ENCODE results near the gene SRSF9. TPM values are rescaled to one million over a fixed set of nuclear protein-coding genes. Genes with fewer than 3 reads are reported as not detected.

Gene SRSF9
- polyA plus RNA-seq, 2 of the 4 experiments (the other 2 are of a cell fraction), result 218 to 306 TPM

DNA sequence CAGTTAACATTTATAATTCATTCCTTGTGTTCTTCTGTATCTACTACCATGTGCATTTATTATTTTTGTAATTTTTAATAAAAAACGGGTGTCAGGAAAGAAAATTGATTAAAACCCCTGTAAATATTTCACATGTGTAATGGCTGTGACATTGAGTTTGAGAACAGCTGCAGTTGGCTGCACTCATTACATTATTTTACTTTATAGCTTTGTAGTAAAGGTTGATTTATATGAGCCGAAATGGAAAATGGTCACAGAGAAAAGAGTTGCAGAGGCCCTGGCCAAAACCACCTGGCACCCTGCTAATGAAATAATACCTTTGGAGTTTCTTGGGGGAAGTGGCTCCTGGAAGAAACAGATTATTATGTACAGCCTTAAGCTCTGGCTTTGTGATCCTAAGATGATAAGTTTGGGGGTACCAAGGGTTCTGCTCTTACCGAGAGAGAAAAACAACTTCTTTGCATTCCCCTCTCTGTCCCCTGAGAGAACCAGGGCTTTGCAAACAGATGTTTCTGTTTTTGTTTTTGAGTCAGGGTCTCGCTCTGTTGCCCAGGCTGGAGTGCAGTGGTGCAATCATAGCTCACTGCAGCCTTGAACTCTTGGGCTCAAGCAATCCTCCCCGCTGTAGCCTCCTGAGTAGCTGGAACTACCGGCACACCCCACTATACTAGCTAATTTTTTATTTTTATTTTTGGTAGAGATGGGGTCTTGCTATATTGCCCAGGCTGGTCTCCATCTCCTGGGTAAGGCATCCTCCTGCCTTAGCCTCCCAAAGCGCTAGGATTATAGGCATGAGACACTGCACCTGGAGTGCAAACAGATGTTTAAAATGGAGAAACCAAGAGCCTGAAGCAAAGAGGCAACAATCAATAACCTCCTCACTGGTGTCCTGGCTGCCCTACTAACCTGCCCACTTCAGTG, 16.7 kb upstream of the SRSF9 start:
- ChIA-PET POLR2A (no interaction called here), CTCF (interaction anchor here (0.6 to 2.9 kb wide), 5 partner anchors 10 to 152 kb away, joined by 3 to 10 read pairs (median 5); partner anchors contain the start of genes DYNLL1 and SRSF9)
- Histone ChIP-seq H3K4me3 (no peak overlapping the region), H3K4me2 (no peak overlapping the region), H3K9me3 (no peaks in the 10 kb centered on the region), H3K4me1 (peaks cover 4% of the 10 kb centered on the region; the same call in 1 of the 3 replicates), H3K27ac (no peak overlapping the region)
- no peak for TF ChIP-seq NFE2L2 (conservative IDR thresholded peaks at IDR 0.05; ENCODE audit: low read length)
- TF ChIP-seq CBX2 (IDR thresholded peaks at IDR 0.05; ENCODE audit: borderline replicate concordance, low read depth), result no peak
- no peak for TF ChIP-seq KDM5A (IDR thresholded peaks at IDR 0.05)
- TF ChIP-seq EP300 (IDR thresholded peaks at IDR 0.05), result no peak
- no peak for TF ChIP-seq GATA3 (IDR thresholded peaks at IDR 0.05; ENCODE audit: borderline replicate concordance)
- TF ChIP-seq HOXB5 (CRISPR knock-in tag; IDR thresholded peaks at IDR 0.05), result no peak
- TF ChIP-seq FOSL2 (IDR thresholded peaks at IDR 0.05), result no peak
- TF ChIP-seq FOSL2 (CRISPR knock-in tag; IDR thresholded peaks at IDR 0.05), result no peak
- no peak for TF ChIP-seq ZSCAN20 (CRISPR knock-in tag; IDR thresholded peaks at IDR 0.05)
- DNase-seq (ENCODE audit: low read depth in 1 of 2, low spot score in 1 of 2), result no peak
- ATAC-seq, result no peak
- FAIRE-seq, result no peak
- WGBS (ENCODE audit: missing lambda C conversion rate), result 93% methylated on average over 7 of the region's 7 CpGs

DNA sequence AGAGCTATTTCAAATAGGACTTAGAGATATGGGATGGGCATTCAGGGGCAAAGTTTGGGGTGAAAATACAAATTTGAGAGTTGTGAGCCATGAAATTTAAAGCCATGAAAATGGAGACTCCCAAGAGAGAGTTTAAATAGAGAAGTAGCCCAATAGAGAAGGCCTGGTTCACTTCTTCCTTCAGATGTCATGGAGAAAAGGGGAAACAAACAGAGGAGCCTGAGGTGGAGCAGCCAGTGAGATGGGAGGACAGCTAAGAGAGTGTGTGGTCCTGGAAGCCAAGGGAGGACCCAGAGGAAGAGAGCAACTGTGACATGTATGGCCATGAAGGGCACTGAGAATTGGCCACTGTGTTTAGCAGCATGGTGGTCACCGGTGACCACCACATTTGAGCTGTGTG, 14.1 kb upstream of the SRSF9 start:
- Histone ChIP-seq H3K4me3 (no peak overlapping the region), H3K4me1 (peaks cover 6% of the 10 kb centered on the region; the same call in 1 of the 3 replicates), H3K27ac (no peak overlapping the region), H3K9me3 (no peaks in the 10 kb centered on the region), H3K4me2 (no peak overlapping the region)
- ChIA-PET CTCF (interaction anchor here (0.7 to 1.9 kb wide), 7 partner anchors 9 to 147 kb away, joined by 3 to 9 read pairs (median 3); partner anchors contain the start of gene SRSF9), POLR2A (interaction anchor here (1.0 kb wide), 1 partner anchor 13 kb away, joined by 5 read pairs; no protein-coding TSS in a partner anchor)
- ATAC-seq (no peak), DNase-seq (ENCODE audit: low read depth in 1 of 2, low spot score in 1 of 2) (no peak), FAIRE-seq (no peak)
- WGBS (ENCODE audit: missing lambda C conversion rate), result 94% methylated on average over 1 of the region's 1 CpG
- TF ChIP-seq PHF8 (IDR thresholded peaks at IDR 0.05; ENCODE audit: borderline replicate concordance, low read depth), result no peak
- no peak for TF ChIP-seq KDM5A (IDR thresholded peaks at IDR 0.05)

DNA sequence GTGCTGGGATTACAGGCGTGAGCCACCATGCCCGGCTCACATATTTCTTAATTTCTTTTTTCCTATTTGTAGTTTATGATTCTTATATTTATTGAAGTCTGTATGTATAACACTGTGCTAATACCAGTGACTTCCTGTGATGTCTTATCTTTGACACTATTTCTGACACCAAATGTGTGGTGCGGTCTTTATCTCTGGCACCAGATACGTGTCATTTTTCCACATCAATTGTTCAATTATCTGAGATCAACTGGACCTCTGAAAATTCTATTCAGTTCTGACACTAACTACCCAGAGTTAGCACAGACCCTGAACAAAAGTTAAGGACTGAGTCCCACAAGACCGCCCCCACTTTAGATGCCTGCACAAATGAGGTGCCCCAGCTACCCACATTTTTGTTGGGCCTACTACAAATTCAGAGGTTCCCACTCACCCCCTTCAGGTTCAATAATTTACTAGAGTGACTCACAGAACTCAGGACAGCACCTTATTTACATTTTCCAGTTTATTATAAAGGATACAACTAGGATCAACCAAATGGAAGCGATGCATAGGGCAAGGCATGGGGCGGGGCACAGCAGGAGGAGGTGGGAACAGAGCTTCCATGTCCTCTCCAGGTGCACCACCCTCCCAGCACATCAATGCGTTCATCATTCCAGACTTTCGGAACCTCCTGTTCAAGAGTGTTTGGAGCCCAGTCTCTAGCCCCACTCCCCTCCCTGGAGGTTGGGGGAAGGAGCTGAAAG, 11.6 kb upstream of the SRSF9 start:
- POLR2A ChIA-PET, result no interaction called here
- ATAC-seq (no peak), DNase-seq (ENCODE audit: low read depth in 1 of 2, low spot score in 1 of 2) (no peak), FAIRE-seq (no peak)
- whole genome bisulfite sequencing (ENCODE audit: missing lambda C conversion rate), result 90% methylated on average over 9 of the region's 9 CpGs
- CTCF ChIA-PET, result interaction anchor here (0.7 to 1.3 kb wide), 4 partner anchors 9 to 51 kb away, joined by 3 to 4 read pairs (median 4); no protein-coding TSS in a partner anchor
- Histone ChIP-seq H3K4me2 (no peak overlapping the region), H3K9me3 (no peaks in the 10 kb centered on the region), H3K4me3 (no peak overlapping the region), H3K27ac (no peak overlapping the region), H3K4me1 (peaks cover 6% of the 10 kb centered on the region; the same call in 1 of the 3 replicates)
- TF ChIP-seq GATA3 (IDR thresholded peaks at IDR 0.05; ENCODE audit: borderline replicate concordance) (no peak), MAZ (IDR thresholded peaks at IDR 0.05; ENCODE audit: borderline replicate concordance, low read depth, low read length) (no peak), EHF (CRISPR knock-in tag; IDR thresholded peaks at IDR 0.05) (no peak), ZSCAN20 (CRISPR knock-in tag; IDR thresholded peaks at IDR 0.05) (no peak), NR3C1 (IDR thresholded peaks at IDR 0.05) (no peak), ZFP36 (IDR thresholded peaks at IDR 0.05; ENCODE audit: borderline replicate concordance, partially characterized antibody) (no peak), SREBF2 (IDR thresholded peaks at IDR 0.05) (no peak), SMC3 (IDR thresholded peaks at IDR 0.05) (no peak), KDM5A (IDR thresholded peaks at IDR 0.05) (no peak), RFX5 (IDR thresholded peaks at IDR 0.05) (no peak)
- TF ChIP-seq, protein P1, sequence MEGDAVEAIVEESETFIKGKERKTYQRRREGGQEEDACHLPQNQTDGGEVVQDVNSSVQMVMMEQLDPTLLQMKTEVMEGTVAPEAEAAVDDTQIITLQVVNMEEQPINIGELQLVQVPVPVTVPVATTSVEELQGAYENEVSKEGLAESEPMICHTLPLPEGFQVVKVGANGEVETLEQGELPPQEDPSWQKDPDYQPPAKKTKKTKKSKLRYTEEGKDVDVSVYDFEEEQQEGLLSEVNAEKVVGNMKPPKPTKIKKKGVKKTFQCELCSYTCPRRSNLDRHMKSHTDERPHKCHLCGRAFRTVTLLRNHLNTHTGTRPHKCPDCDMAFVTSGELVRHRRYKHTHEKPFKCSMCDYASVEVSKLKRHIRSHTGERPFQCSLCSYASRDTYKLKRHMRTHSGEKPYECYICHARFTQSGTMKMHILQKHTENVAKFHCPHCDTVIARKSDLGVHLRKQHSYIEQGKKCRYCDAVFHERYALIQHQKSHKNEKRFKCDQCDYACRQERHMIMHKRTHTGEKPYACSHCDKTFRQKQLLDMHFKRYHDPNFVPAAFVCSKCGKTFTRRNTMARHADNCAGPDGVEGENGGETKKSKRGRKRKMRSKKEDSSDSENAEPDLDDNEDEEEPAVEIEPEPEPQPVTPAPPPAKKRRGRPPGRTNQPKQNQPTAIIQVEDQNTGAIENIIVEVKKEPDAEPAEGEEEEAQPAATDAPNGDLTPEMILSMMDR (IDR thresholded peaks at IDR 0.05), result no peak
- TF ChIP-seq, protein P2, sequence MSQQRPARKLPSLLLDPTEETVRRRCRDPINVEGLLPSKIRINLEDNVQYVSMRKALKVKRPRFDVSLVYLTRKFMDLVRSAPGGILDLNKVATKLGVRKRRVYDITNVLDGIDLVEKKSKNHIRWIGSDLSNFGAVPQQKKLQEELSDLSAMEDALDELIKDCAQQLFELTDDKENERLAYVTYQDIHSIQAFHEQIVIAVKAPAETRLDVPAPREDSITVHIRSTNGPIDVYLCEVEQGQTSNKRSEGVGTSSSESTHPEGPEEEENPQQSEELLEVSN (IDR thresholded peaks at IDR 0.05; ENCODE audit: borderline replicate concordance, low read depth), result no peak
